CD4-positive, alpha-beta T cell (primary cell): Measurements from ENCODE around the gene INSIG1. TPM values are rescaled to one million over a fixed set of nuclear protein-coding genes. Genes with fewer than 3 reads are reported as not detected.

ENCODE experiments used
- ATAC-seq: fragments of 200-7000 bp; cut with Tn5 transposase; one replicate; pipeline ENCODE4 v1.10.0; 2022; ENCODE audit warnings: mild to moderate bottlenecking; ENCODE audit not compliant: poor library complexity
- CTCF ChIA-PET: fragments of 350-600 bp; sonication (Branson Sonifier 250); formaldehyde crosslinking; loops from one replicate; lab custom pipeline; 2021; ENCODE audit warnings: antibody characterized with exemption, inconsistent platforms; lab: Charles Lee
- POLR2A ChIA-PET: fragments of 350-600 bp; sonication (Branson Sonifier 250); formaldehyde crosslinking; loops from one replicate; lab custom pipeline; 2021; ENCODE audit warnings: antibody characterized with exemption, inconsistent platforms; lab: Charles Lee
- DNase-seq, 14 experiments: peaks; one replicate each; pipeline ENCODE4 v3.0.0-alpha.2; 2013 to 2020; ENCODE audit warnings: mixed read lengths in 2 of 14
- H3K27ac ChIP-seq, 2 donors: one replicate each; pipeline versions ENCODE4 v1.5.1 to v1.7.0; 2013; ENCODE audit warnings: low read length in 2 of 2, low read depth in 1 of 2, mild to moderate bottlenecking in 1 of 2
- H3K27me3 ChIP-seq, 2 experiments: 1 replicate in 1 of 2; 2 replicates in 1 of 2; pipeline versions ENCODE4 v1.6.1 to v1.7.0; 2013; ENCODE audit warnings: low read length in 2 of 2, control low read depth in 1 of 2, mild to moderate bottlenecking in 1 of 2, moderate library complexity in 1 of 2; ENCODE audit not compliant: insufficient read depth in 2 of 2, control insufficient read depth in 1 of 2
- H3K36me3 ChIP-seq: one replicate; pipeline ENCODE4 v1.6.1; 2013; ENCODE audit warnings: low read length, control low read depth; ENCODE audit not compliant: insufficient read depth
- H3K4me1 ChIP-seq: one replicate; pipeline ENCODE4 v1.6.1; 2013; ENCODE audit warnings: low read length, control low read depth; ENCODE audit not compliant: insufficient read depth
- H3K4me3 ChIP-seq: one replicate; pipeline ENCODE4 v1.5.1; 2013; ENCODE audit warnings: mild to moderate bottlenecking, low read length, moderate library complexity
- H3K9me3 ChIP-seq, 2 experiments: 1 replicate in 1 of 2; 2 replicates in 1 of 2; pipeline versions ENCODE4 v1.6.1 to v1.7.0; 2013; ENCODE audit warnings: low read length in 2 of 2, mild to moderate bottlenecking in 2 of 2, control low read depth in 1 of 2, moderate library complexity in 1 of 2; ENCODE audit not compliant: control insufficient read depth in 1 of 2, insufficient read depth in 1 of 2
- H3K27ac Mint-ChIP-seq: one replicate; pipeline ENCODE4 v1.8.0; 2020; ENCODE audit warnings: mixed read lengths
- H3K27me3 Mint-ChIP-seq: one replicate; pipeline ENCODE4 v1.8.0; 2021; ENCODE audit warnings: mixed read lengths
- H3K36me3 Mint-ChIP-seq: one replicate; pipeline ENCODE4 v1.8.0; 2021; ENCODE audit warnings: low read depth, mixed read lengths
- H3K4me1 Mint-ChIP-seq: one replicate; pipeline ENCODE4 v1.8.0; 2021; ENCODE audit warnings: low read depth, mixed read lengths
- H3K4me3 Mint-ChIP-seq: one replicate; pipeline ENCODE4 v1.8.0; 2020; ENCODE audit warnings: mild to moderate bottlenecking, mixed read lengths
- H3K9me3 Mint-ChIP-seq: one replicate; pipeline ENCODE4 v1.8.0; 2020; ENCODE audit warnings: mixed read lengths
- intact Hi-C, 2 experiments: fragments of 100-400 bp; cut with DNase I in 1 of 2; cut with micrococcal nuclease in 1 of 2; formaldehyde crosslinking; loops; one replicate each; pipeline versions ENCODE4 v1.15.1 to v1.9.0; 2023 to 2025; cut with DNase I, micrococcal nuclease
- total RNA-seq, 174 experiments: library from RNA in 2 of 174; stranded (reverse) in 2 of 174; gene quantifications; one replicate each; pipeline ENCODE4 v1.2.3 and lab custom pipeline; 2021 to 2026
- TF ChIP-seq, protein P1 (sequence below): fragments of 200-600 bp; IDR thresholded peaks from one replicate; pipeline ENCODE4 v1.8.0; 2022; ENCODE audit warnings: antibody characterized with exemption, mild to moderate bottlenecking

INSIG1 gene
- total RNA-seq, 2 experiments from 2014 or later, result 58.1 to 60.9 TPM

DNA sequence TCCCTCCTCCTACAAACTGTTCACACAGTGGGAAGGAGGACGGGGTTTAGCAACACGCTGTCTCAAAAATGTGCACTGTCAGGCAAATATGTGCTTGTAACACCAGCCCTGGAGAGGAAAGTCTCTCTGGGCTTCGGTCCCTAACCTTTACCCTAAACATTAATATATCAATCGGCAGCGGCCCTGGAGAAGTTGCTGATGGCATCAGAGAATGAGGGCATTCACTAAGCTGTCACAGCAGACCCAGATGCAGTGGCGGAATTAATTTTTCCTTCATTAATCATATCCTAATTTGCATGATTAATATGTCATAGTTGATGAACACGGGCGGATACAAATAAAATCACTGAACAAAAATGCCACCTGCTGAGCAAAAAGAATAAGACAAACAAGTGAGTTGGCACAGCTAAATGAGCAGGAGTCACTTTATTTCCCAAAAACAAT lies 45.2 kb upstream of the INSIG1 start:
- no peak overlapping the region for H3K4me3 ChIP-seq
- no peaks in the 10 kb centered on the region for H3K4me1 ChIP-seq
- no peaks in the 10 kb centered on the region for H3K4me1 Mint-ChIP-seq
- no peak overlapping the region for H3K27ac ChIP-seq
- no peaks in the 10 kb centered on the region for H3K36me3 Mint-ChIP-seq
- peaks cover 4% of the 10 kb centered on the region for H3K27me3 Mint-ChIP-seq
- H3K27ac Mint-ChIP-seq, result no peak overlapping the region
- no peaks in the 10 kb centered on the region for H3K36me3 ChIP-seq
- CTCF ChIA-PET, result interaction anchor here (2.6 kb wide), 1 partner anchor 92 kb away, joined by 11 read pairs; no protein-coding TSS in a partner anchor
- TF ChIP-seq, protein P1, sequence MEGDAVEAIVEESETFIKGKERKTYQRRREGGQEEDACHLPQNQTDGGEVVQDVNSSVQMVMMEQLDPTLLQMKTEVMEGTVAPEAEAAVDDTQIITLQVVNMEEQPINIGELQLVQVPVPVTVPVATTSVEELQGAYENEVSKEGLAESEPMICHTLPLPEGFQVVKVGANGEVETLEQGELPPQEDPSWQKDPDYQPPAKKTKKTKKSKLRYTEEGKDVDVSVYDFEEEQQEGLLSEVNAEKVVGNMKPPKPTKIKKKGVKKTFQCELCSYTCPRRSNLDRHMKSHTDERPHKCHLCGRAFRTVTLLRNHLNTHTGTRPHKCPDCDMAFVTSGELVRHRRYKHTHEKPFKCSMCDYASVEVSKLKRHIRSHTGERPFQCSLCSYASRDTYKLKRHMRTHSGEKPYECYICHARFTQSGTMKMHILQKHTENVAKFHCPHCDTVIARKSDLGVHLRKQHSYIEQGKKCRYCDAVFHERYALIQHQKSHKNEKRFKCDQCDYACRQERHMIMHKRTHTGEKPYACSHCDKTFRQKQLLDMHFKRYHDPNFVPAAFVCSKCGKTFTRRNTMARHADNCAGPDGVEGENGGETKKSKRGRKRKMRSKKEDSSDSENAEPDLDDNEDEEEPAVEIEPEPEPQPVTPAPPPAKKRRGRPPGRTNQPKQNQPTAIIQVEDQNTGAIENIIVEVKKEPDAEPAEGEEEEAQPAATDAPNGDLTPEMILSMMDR, result no peak
- POLR2A ChIA-PET, result no interaction called here
- H3K4me3 Mint-ChIP-seq, result no peak overlapping the region
- ATAC-seq, result no peak
- no peaks in the 10 kb centered on the region for H3K9me3 ChIP-seq
- H3K9me3 Mint-ChIP-seq, result no peaks in the 10 kb centered on the region
- no peak for DNase-seq
- no peaks in the 10 kb centered on the region for H3K27me3 ChIP-seq
- intact Hi-C loops, result no loop called here

DNA sequence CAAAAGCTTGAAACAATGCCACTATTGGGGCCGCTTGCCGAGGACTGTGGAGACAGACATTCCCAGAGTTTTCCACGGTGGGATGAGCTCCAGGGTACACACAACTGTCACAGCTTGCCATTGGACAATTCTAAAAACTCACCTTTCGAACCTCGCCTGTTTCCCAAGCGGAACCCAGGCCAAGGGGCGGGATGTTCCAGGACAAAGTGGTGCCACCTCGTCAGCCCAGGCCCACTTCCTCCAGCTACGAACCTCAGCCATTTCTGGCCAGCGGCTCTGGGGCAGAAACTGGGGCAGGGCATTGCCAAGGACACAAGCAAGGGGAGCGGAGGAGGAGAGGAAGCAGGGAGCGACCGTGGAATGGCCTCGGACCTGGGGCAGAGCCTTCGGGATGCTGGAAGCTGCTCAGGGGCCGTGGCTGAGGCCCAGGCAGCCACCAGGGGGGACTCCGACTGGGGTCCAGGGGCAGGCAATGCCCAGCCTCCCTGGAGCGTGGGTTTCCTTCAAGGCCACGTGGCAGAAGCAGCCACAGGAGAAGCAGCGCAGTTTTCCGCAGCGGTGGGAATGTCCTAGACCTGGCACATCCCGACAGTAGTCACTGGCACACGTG lies 44.7 kb upstream of the INSIG1 start:
- H3K27me3 Mint-ChIP-seq, result peaks cover 4% of the 10 kb centered on the region
- intact Hi-C loops, result no loop called here

DNA sequence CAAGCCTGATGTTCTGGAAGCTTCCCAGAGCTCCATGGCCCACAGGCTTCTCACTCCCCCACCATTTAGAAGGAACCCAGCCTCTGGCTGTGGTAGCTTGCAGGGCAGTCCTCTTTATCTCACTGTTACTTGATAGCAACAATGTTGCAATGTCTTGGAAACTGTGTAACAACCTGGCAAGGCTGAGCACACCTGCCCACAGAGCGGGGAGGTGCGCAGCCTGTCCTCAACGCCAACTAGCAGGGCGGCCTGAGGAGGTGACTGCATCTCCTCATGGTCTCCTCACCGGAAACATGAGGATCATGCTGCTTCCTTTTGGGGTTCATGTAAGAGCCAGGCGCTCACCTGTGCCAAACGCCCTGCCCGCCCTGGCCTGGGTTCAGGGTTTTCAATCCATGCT lies 43.7 kb upstream of the INSIG1 start:
- Histone ChIP-seq H3K4me1 (no peaks in the 10 kb centered on the region), H3K4me3 (no peak overlapping the region), H3K9me3 (no peaks in the 10 kb centered on the region), H3K36me3 (no peaks in the 10 kb centered on the region), H3K27ac (no peak overlapping the region), H3K27me3 (no peaks in the 10 kb centered on the region)
- Mint-ChIP-seq H3K27ac (no peak overlapping the region), H3K4me3 (no peak overlapping the region), H3K36me3 (no peaks in the 10 kb centered on the region), H3K27me3 (peaks cover 4% of the 10 kb centered on the region), H3K4me1 (no peaks in the 10 kb centered on the region), H3K9me3 (no peaks in the 10 kb centered on the region)
- TF ChIP-seq, protein P1, result no peak
- ATAC-seq, result no peak
- DNase-seq, result no peak
- intact Hi-C loops, result no loop called here
- CTCF ChIA-PET, result interaction anchor here (2.6 kb wide), 1 partner anchor 91 kb away, joined by 11 read pairs; no protein-coding TSS in a partner anchor
- POLR2A ChIA-PET, result no interaction called here

More for the DNA sequence above, 44.7 kb upstream of the INSIG1 start:
- Histone ChIP-seq H3K27me3 (no peaks in the 10 kb centered on the region), H3K27ac (no peak overlapping the region), H3K4me1 (no peaks in the 10 kb centered on the region), H3K36me3 (no peaks in the 10 kb centered on the region), H3K4me3 (no peak overlapping the region), H3K9me3 (no peaks in the 10 kb centered on the region)
- Mint-ChIP-seq H3K9me3 (no peaks in the 10 kb centered on the region), H3K4me1 (no peaks in the 10 kb centered on the region), H3K4me3 (no peak overlapping the region), H3K36me3 (no peaks in the 10 kb centered on the region), H3K27ac (no peak overlapping the region)
- DNase-seq (no peak), ATAC-seq (no peak)
- ChIA-PET CTCF (interaction anchor here (2.6 kb wide), 1 partner anchor 92 kb away, joined by 11 read pairs; no protein-coding TSS in a partner anchor), POLR2A (no interaction called here)
- TF ChIP-seq, protein P1, result no peak
